GM19238 (cell line): Measurements from ENCODE around the gene GPATCH11.
A peak's percentile ranks its signal among the peaks of the same experiment; 100 is the strongest.

Source experiments
- DNase-seq: peaks from one replicate; pipeline ENCODE4 v3.0.0; 2011; ENCODE audit warnings: low spot score; ENCODE audit not compliant: insufficient read length

Gene GPATCH11

DNA sequence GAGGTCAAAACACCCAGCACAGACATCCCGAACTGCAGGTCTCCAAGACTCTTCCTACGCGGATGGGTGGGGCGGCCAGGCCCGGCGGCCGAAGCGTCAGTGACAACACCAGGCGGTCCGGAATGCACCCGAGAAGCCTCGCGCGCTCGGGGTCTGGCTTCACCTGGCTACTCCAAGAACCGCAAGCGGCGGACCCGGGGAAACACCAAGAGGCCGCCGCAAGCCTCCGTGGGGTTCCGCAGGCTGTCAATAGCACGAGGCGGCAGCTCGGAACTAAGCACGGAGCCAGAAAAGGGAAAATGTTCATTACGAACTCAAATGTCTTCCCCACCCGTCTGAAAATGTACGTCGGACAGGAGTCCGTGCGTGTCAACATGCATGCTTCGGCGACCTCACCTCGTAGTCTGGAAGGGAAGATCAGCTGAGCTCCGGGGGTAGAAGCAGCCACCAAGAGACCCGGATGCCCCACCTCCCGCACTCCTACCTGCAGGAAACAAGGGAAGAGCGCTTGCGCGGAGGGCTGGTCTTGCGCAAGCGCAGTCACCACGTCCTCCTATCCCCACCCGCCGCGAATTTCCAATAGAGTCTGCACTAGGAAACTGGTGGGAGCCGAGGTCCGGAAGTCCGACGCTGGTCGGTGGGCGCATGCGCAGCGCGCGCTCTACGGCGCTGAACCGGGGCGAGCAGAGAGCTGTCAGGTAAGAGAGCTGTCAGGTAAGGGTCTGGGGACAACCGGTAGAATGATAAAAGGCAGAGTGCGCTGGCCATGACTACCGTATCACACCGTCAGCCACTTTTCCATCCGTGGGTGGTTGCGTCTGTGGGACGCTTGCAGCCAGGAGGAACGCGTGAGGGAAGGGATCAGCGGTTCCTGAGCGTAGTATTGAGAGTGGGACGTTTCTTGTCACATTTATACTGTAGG lies at the start of gene GPATCH11, which contains the start of gene HEATR5B:
Gene GPATCH11 (plus strand): TSS at position 646 of the 922 bp plus-strand sequence. CDS start 3,864 bp downstream, outside the sequence.
Gene HEATR5B (minus strand): TSS at position 500 of the 922 bp plus-strand sequence. CDS start 958 bp downstream, outside the sequence.
- DNase-seq: peak; percentile 81

DNA sequence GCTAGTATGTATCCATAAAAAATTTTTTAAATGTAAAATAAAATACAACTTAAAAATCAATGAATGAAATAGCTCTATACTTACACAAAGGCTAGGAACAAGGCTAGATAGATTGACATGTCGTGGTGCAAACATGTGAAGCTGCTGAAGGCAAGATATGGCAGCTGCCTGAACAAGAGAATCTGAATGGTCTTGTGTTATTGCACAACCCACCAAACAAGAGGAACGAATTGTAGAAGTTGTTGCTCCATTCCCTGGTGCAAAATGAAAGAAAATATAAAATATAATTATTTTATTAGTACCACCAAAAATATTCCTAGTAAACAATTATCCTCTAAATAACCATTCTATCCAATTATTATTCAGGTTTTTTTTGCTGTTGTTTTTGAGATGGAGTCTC lies 46.5 kb upstream of the GPATCH11 start:
- no peak for DNase-seq

DNA sequence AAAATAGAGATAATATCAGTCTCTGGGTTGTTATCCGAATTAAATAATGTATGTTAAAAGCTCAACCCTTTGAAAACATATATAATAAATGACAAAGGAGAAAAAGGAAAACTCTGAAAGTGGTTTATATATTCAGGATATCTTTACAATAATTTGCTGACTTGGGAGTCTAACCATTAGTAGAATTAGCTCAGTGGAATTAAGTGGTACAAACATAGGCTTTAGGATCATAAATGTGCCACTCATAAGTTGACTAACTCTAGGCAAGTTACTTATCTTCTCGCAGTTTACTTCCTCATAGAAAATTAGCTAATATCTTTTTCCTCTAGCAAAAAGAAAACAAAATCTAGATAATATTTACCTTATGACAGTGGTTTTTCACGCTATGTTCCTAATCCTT lies 44.7 kb upstream of the GPATCH11 start:
- no peak for DNase-seq

DNA sequence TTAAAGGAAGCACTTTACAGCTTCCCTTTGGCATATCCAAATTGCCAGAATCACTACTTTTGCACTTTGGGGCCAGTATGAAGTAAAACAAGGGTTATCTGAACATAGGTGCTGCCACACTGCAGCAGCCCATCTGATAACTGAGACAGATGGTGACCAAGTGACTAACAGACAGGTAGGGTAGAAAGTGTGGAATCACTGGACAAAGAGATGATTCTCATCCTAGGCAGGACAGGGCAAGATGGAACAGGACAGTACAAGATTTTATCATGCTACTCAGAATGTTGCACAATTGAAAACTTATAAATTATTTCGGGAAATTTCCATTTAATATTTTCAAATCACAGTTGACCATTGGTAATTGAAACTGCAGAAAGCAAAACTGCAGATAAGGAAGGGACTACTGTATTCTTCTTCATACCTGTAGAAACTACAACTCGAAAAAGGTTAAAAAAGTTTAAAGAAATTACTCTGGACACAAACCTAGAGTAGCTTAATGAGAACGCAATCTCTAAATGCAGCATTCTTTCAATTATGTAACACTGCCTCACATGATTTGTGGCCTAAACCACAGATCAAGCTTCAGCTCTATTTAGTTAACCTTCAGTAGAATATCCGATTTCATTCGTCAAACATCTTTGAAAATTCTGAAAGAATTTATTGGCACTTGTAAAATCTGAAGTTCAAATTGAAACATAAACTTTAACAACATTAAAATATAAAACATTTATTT lies 31.6 kb upstream of the GPATCH11 start:
- no peak for DNase-seq

DNA sequence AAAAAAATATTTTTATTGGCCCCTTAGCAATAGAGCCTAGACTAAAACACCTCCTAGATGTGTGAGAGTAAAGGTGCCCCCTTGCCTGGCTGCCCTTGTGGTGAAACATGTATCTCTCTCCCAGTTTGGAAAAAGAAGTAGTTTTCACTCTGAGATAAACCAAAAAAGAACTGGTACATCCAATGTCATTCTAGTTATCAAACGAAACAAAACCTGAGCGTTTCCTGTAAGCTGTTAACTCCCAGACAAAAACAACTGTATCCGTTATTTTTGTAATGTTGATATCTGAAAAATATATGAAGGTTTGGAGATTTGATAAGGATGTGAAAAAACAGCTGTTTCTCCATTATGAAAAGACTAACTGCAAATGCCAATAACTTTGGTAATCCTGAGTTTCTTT lies 24.5 kb upstream of the GPATCH11 start:
- DNase-seq: no peak

DNA sequence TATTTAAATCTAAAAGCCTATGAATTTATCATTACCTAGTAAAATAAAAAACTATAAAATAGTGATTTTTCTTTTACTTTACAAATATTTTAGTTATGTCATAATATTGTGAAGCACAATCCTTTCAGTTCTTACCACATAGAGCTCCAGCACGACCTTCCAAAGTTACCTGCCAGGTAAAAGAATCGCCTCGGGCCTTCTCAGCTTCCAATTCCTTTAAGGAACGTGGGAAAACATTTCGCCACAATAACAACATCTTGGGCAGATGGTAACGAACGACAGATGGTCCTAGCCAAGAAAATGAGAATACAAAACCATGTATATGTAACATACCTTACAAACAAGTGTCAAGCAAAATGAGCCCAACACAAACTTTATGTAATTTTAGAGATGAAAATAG lies 23.9 kb upstream of the GPATCH11 start:
- no peak for DNase-seq

DNA sequence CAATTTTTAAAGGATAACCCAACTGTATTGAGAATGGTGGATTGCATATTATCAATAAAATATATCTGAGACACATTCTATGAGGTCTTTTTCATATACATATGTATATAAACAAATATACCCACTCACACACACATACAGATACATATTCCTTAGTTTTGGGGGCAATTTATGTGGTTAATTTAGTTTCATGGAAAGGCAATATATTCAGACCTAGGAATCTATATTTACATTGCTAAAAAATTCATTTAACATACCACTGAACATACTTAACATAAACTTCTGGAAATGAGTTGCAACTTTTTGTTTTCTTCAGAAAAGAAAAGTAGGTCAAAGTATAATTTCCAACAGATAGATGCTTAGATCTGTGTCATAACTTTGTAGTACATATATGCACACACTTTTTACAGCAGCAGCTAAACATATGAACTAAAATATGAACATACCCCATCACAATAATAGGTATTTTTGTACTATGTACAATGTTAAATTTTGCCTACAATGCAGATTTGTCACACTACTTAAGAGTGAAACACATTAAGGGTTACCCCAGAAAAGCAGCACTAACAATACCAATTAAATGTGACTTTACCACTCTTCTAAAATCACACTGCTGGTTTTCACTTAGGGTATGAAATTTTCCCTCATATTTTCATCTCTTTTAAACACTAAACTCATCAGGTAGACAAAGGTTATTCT lies 23.2 kb upstream of the GPATCH11 start:
- no peak for DNase-seq

DNA sequence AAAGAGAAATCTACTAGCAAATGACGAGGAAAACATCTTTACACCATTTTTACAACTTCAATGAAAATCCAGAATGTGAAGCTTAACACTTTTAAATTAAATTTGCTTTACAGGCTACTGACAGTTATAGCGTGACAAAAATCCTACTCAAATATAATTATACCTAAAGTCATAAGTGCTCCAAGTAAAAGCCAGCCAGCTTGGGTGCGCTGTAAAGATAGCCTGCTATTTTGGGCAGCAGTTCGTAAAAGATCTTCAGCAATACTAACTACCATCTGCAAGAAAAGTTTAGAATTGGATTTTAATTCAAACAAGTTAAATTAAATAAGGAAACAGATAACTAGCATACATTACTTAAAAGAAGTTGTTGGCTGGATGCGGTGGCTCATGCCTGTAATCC lies 22.5 kb upstream of the GPATCH11 start:
- DNase-seq: no peak

DNA sequence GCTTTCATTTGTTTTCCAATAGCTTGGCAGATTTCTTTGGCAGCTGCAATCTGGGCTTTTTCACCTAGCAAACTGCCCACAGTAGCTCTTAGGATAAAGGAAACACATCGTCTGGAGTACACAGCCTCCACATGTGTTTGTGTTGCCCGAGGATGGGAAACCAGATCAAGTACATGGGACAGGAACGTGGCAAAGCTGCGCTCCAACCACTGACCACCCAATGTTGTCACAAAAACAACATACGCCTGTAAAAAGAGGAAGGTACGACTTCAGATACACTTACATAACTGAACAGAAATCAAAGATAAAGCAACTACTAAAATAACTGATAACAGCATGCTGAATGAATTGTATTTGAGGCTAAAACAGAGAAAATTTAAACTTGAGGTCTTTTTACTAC lies 15.6 kb upstream of the GPATCH11 start:
- no peak for DNase-seq

DNA sequence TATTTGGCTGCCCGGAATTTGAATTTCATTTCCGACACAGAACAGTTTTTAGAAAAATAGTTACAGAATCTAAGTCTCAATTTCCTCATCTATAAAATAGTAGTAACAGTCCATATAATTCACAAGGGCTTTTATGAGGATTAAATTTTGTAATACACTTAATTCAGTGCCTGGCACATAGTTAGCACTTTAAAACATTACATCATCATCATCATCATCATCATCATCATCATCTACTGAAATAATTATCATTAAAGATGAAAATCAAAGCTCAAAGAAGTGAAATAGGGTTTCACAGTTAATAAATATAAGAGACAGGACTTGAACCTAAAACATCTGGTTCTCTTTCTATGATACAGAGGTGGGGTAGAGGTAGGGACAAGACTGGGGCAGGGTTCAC lies 13.4 kb upstream of the GPATCH11 start:
- no peak for DNase-seq

DNA sequence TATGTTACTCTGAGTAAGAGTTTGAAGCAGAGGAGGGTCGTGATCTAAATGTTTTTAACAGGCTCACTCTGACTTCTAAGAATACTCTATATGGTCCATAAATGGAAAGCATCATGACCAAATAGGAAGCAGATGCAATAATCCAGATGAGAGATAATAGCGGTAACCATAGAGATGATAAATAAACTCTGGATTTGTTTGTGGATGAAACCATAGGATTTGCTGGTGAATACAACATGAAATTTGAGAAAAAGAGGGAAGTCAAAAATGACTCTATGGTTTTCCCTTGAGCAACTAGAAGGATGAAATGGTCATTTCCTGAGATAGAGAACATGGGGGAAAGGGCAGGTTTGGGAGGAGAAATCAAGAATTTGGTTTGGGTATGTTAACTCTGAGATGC lies 4.1 kb upstream of the GPATCH11 start:
- no peak for DNase-seq

DNA sequence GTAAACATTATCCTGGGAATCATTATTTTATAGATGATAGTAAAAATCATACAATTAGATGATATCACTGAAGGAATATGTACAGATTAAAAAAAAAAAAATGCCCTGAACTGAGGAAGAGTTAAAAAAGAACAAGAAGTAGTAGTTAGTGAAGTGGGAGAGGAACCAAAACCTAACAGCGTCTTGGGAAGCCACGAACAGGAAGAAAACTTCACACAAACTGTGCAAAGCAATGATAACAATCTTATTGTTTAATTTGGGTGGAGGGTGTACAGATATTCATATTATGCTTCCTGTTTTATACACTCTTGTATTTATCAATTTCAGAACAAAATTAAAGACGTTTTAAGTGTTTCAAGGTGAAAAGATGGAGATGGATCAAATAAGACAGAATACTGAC lies 3.6 kb upstream of the GPATCH11 start:
- no peak for DNase-seq

DNA sequence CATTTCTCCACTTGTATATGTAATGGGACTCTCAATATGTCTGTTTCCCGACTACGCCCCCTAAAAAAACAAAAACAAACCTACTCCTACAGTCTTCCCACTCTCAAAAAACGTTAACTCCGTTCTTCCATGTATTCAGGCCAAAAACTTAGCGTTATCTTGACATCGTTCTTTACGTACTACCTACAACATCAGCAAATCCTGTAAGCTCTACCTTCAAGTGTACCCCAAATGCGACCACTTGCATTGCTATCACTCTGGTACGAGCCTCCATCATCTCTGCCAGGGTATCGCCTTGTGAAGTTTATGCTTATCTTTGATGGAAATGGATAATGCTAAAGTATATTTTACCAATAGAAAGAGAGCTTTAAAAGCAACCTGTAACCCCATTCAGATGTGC lies 479 bp downstream of the GPATCH11 start:
- no peak for DNase-seq

DNA sequence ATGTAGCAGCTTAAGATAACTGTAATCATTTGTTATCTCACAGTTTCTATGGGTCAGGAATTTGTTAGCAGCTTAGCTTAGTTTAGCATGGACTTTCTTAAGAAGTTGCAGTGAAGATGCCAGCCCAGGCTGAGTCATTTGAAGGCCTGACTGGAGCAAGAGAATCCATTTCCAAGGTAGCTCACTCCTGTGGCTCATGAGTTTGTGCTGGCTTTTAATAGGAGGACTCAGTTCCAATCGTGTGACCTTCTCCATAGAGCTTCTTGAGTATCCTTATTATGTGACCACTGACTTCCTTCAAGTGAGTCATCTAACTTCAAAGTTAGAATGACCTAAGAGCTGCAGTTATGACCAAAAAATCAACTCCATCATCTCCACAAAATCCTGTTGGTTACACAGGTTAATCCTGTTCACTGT lies 1.4 kb downstream of the GPATCH11 start:
- no peak for DNase-seq

DNA sequence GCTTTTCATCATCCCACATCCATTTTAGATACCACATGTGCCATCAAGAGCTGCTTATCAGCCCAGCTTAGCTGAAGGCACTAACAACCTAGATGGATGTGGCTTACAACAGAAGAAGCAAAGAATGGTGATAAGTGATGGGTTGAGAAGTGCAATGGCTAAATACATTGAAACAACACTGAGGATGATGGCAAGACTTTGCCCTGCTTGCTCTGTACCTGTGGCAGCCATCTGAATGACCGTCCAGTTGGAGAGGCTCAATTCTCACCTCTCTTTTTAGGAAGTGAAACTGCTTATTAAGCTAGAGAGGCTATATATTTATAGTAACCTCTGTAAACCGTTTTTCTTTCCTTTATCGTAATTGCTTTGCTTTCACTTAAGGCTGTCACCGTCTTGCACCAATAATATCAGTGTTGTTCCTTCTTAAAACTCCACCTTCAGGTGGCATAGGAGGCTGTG lies 5.7 kb downstream of the GPATCH11 start:
- peak; percentile 26 for DNase-seq

DNA sequence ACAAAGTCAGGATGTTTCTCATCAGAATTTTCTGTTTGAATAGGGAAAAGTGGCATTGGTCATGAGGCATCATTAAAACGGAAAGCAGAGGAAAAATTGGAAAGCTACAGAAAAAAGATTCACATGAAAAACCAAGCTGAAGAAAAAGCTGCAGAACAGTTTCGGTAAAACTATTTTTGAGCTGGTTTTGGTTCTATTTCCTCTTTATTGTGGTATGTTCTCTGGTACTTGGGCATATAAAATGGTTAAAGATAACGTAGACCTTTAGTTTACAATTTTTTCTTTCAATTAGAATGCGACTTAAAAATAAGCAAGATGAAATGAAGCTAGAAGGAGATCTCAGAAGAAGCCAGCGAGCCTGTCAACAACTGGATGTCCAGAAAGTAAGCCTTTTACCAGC lies 7.6 kb downstream of the GPATCH11 start:
- no peak for DNase-seq

DNA sequence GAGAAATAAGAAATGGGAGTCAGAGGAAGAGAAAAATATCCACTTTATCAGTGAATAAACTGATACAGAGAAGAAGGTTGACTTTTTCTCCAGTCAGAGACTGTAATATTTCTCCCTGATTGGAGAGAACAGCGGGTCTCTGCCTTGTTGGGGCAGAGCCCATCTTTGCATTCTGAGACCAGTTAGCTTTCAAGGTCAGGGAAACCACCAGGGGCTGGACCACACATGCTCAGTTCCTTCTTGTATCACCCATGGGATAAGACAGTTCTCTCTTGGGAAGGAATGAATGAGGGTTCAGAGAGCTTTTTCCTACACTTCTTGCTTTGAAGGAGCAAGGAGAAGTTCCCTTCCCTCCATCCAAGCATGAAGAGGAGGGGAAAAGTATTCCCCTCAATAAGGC lies 12.2 kb downstream of the GPATCH11 start:
- no peak for DNase-seq

DNA sequence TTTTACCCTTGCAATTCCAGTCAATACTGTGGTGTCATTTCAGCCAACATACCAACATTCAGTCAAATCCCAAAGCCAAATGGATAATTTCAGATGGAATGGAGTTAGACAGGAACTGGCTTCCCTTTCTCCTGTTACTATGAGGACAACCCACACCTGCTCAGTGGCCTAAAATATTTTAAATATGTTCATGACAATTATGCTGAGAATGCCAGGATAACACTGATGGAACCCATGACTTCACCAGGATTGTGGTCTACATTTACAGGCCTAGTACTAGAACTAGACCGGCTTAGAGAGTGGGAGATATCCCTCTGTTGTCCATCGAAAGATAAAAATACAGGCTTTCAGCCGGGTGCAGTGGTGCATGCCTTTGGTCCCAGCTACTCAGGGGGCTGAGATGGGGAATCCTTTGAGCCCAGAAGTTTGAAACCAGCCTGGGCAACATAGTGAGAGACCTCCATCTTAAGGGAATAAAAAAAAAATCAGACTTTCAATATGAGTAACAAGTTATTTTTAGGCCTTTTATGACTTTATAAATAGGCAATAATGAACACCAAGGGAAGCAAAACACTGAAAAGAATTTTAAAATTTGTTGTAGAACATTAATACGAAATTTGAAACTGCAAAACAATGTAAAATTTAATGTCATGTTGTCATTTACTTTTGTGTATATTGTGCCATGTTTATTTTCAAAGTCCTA lies 14.2 kb downstream of the GPATCH11 start:
- no peak for DNase-seq

DNA sequence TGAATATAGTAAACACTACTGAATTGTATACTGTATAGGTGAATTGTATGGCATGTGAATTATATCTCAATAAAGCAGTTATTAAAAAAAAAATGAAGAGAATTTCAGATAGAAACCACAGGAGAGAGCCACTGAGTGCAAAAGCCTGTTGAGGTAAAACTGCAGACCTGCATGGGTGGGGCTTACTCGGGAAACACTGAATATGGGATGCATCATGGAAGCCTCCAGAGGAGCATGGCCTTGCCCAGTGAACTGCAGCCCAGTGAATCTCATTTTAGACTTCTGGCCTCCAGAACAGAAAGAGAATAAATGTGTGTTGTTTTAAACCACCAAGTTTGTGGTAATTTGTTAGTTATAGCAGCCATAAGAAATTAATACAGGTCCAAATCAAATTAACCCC lies 15.7 kb downstream of the GPATCH11 start:
- no peak for DNase-seq

DNA sequence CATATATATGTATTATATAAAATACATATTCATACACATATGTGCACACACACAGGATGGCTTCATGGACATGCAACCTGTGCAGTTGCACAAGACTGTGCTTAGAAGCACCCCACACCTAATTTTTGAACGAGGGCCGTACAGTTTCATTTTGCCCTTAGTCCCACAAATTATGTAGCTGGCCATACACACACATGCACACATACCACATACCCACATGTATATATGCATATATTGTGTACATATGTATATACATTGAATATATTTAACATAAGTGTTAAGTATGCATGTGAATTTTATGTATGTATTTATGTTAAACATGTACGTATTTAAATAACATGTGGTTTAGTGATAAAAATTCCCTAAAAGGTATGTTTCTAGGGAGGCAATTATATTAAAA lies 18.3 kb downstream of the GPATCH11 start:
- no peak for DNase-seq

DNA sequence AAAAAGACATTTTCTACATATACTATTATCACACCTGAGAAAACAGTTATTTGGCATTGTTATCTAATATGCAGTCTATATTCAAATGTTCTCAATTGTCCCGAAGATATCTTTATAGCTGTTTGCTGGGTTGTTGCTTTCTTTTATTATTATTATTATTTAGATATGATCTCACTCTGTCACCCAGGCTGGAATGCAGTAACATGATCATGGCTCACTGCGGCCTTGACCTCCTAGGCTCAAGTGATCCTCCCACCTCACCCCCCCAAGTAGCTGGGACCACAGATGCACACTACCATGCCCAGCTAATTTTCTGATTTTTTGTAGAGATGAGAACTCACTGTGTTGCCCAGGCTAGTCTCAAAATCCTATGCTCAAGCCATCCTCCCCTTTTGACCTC lies 19.9 kb downstream of the GPATCH11 start:
- DNase-seq: no peak
